Aorta (tissue), 5 donors: Measurements from ENCODE around the gene PIK3R6. TPM values are rescaled to one million over a fixed set of nuclear protein-coding genes. Genes with fewer than 3 reads are reported as not detected.

ENCODE experiments used
- ATAC-seq: fragments of 200-7000 bp; cut with Tn5 transposase; one replicate; pipeline ENCODE4 v1.9.1; 2022; ENCODE audit warnings: moderate library complexity; ENCODE audit not compliant: low FRiP score
- DNase-seq, 2 donors: peaks; one replicate each; pipeline ENCODE4 v3.0.0-alpha.2; 2020
- H3K27ac ChIP-seq, 2 donors: one replicate each; pipeline ENCODE4 v1.5.1; 2013; ENCODE audit warnings: low read length in 2 of 2, mild to moderate bottlenecking in 2 of 2, moderate library complexity in 2 of 2, control low read depth in 1 of 2, inconsistent platforms in 1 of 2, low read depth in 1 of 2
- H3K27me3 ChIP-seq, 2 donors: one replicate each; pipeline ENCODE4 v1.6.1; 2013; ENCODE audit warnings: control low read depth in 1 of 2, low read length in 1 of 2, mild to moderate bottlenecking in 1 of 2, moderate library complexity in 1 of 2; ENCODE audit not compliant: insufficient read depth in 2 of 2, control insufficient read depth in 1 of 2
- H3K36me3 ChIP-seq, 2 donors: one replicate each; pipeline ENCODE4 v1.6.1; 2013; ENCODE audit warnings: control low read depth in 1 of 2, low read length in 1 of 2, mild to moderate bottlenecking in 1 of 2; ENCODE audit not compliant: insufficient read depth in 2 of 2, control insufficient read depth in 1 of 2
- H3K4me1 ChIP-seq, 2 donors: one replicate each; pipeline ENCODE4 v1.6.1; 2013; ENCODE audit warnings: low read length in 2 of 2, control low read depth in 1 of 2, mild to moderate bottlenecking in 1 of 2, moderate library complexity in 1 of 2; ENCODE audit not compliant: insufficient read depth in 2 of 2, control insufficient read depth in 1 of 2
- H3K4me3 ChIP-seq, 2 donors: one replicate each; pipeline ENCODE4 v1.5.1; 2013; ENCODE audit warnings: low read length in 2 of 2, control low read depth in 1 of 2, mild to moderate bottlenecking in 1 of 2
- H3K9me3 ChIP-seq: one replicate; pipeline ENCODE4 v1.6.1; 2013; ENCODE audit warnings: mild to moderate bottlenecking, low read length; ENCODE audit not compliant: control insufficient read depth
- WGBS, 2 donors: extraction: QIAGEN DNeasy Blood & Tissue Kit; methylation state at CpG; one replicate each; pipeline ENCODE4 v1.1.7; 2013; 5-methylcytosine and 5-hydroxymethylcytosine counted together
- intact Hi-C, 2 donors: fragments of 100-400 bp; cut with DNase I; formaldehyde crosslinking; loops; one replicate each; pipeline versions ENCODE4 v1.14.2 to v1.15.0; 2022
- polyA plus RNA-seq, 2 donors: library from polyadenylated mRNA; stranded (reverse); fragments of 200-250 nt; gene quantifications; one replicate each; pipeline ENCODE4 v1.2.3, GENCODE V29; 2013
- total RNA-seq, 2 donors: library from RNA; stranded (reverse); fragmentation: NEBNext Ultra II Directional; extraction: Animal tissue kit (Norgen Biotek cat#: 25700); gene quantifications; one replicate each; pipeline ENCODE4 v1.2.1, GENCODE V29; 2021
- donor health status: healthy with polysubstance abuse.
- donor health status: Bipolar disorder and iron deficiency.
- donor health status: DM: no; HTN: no; CAD: no.
- donor health status: DM: no; HTN: no; CAD: no.
- donor health status: DM: yes; HTN: yes; CAD: no.

The PIK3R6 gene
- total and polyA plus RNA-seq, 4 donors, result 0.10 to 3.5 (median 1.0) TPM

DNA sequence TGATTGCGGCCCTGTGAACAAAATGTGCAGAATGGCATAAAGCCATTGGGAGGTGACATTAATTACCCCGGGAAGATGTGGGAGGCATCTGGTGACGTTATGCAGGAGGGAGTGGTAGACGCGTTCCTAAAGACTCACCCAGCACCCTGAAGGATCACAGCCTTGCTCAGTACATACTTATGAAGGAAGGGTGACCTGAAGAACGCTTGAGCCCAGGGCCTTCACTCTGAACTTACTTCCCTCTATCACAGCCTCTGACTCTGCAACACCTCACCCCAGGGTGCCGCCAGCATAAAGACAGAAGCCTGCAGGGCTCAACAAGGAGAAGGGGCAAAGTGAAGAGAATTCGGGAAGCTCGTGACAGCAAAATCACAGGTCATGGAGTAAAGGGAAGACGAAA is 77.7 kb downstream of the PIK3R6 start:
- no peaks in the 10 kb centered on the region for H3K27me3 ChIP-seq
- no peaks in the 10 kb centered on the region for H3K9me3 ChIP-seq
- intact Hi-C loops, result loop anchor here in 1 of 2 donors (5.0 kb wide), 1 partner anchor 377 kb away; no protein-coding TSS in a partner anchor
- no peak overlapping the region for H3K27ac ChIP-seq
- 87 to 88% methylated on average over 10 of the region's 10 CpGs for WGBS, 2 donors
- DNase-seq (no peak), ATAC-seq (no peak)
- no peaks in the 10 kb centered on the region for H3K36me3 ChIP-seq
- no peaks in the 10 kb centered on the region for H3K4me1 ChIP-seq
- H3K4me3 ChIP-seq, result no peak overlapping the region

DNA sequence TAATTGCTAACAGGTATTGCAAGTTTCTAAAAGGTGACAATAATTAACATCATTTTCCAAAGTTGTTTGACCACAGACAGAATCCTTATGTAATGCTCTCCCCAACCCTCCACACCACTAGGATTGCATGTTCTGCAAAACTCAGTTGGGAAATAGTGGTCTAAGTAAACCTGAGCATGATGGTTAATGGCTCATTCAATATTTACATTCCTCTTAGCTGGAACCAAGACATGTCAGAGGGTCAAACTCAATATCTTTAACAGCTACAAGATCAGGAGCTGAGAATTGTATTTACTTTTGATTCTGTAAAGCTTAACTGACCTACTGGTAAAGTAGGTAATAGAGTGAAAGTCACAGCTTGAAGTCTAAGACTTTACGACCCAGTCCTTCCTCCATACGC is 78.5 kb downstream of the PIK3R6 start:
- no peak for ATAC-seq
- DNase-seq, result no peak
- Histone ChIP-seq H3K4me1 (no peaks in the 10 kb centered on the region), H3K4me3 (no peak overlapping the region), H3K36me3 (no peaks in the 10 kb centered on the region), H3K27ac (no peak overlapping the region), H3K27me3 (no peaks in the 10 kb centered on the region), H3K9me3 (no peaks in the 10 kb centered on the region)
- WGBS, 2 donors, result 94 to 98% methylated on average over 2 of the region's 2 CpGs
- intact Hi-C loops, result loop anchor here in 1 of 2 donors (5.0 kb wide), 1 partner anchor 377 kb away; no protein-coding TSS in a partner anchor

DNA sequence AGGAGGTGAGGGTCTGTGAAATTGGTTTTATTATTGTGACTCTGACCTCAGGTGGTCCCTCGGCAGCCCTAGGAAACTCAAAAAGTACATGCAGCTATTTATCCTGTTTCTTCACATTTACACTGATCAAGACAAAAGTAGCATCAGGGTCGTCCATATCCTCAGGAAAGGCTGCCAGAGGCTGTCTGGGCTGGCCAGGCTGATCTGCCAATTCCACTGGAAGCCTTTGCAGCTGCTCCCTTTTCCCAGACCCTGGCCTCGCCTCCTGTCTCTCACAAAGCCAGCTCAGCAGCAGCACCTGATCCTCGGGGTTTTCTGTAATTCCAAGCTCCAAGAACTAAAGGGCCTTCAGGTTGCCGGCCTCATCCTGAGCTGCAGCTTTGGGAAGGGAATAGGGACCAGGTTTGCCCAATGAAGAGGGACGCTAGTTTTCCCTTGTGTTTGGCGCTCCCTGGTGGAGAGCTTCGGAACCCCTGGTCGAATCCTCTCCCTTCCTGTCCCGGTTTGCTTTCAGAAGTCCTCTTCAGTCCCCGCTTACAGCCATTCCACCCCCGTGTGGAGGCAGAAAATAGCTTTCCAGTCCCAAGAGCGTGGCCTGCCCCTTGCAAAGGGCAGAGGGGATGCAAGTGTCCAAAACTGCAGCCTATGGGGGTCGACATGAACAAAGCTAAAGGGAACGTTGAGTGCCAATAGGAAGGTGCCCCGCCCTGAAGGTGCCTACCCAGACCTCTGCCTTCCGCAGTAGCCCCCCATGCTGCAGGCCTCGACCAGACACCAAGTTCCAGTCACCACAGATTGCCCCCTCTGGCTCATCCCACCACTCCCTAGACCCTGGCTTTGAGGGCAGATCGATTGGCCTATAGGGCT is 81.7 kb downstream of the PIK3R6 start:
- WGBS, 2 donors, result 22 to 23% methylated on average over 19 of the region's 19 CpGs
- no peaks in the 10 kb centered on the region for H3K27me3 ChIP-seq
- DNase-seq, result peak; percentile 90 to 96
- no peaks in the 10 kb centered on the region for H3K36me3 ChIP-seq
- no peaks in the 10 kb centered on the region for H3K4me1 ChIP-seq
- peak overlapping the region in 1 of 2 donors; percentile 61 for H3K27ac ChIP-seq
- no peaks in the 10 kb centered on the region for H3K9me3 ChIP-seq
- H3K4me3 ChIP-seq, result no peak overlapping the region
- ATAC-seq, result peak; percentile 91
- intact Hi-C loops, result loop anchor here (2.0 to 5.0 kb wide), 3 partner anchors 33 to 375 kb away; no protein-coding TSS in a partner anchor

DNA sequence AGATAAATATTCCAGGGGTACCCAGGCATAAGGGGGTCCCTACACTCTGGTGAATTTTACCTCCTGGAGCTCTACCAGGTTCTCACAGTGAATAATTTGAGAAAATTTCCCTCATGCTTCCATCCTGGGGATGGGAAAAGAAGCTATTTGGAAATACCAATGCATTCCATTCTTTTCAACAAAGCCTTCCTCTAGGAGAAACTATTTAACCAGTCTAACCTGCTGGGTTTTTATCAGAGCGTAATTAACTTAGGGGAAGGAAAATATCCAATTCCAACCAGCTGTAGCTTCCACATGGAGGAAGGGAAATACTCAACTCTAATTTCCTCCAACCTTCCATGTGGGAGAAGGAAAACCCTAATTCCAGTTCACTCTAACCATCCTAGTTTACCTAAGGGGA is 85.3 kb downstream of the PIK3R6 start:
- 95 to 100% methylated on average over 1 of the region's 1 CpG for WGBS, 2 donors
- DNase-seq (no peak), ATAC-seq (no peak)
- intact Hi-C loops, result no loop called here
- Histone ChIP-seq H3K36me3 (no peaks in the 10 kb centered on the region), H3K4me3 (no peak overlapping the region), H3K9me3 (no peaks in the 10 kb centered on the region), H3K27ac (no peak overlapping the region), H3K4me1 (no peaks in the 10 kb centered on the region), H3K27me3 (no peaks in the 10 kb centered on the region)

DNA sequence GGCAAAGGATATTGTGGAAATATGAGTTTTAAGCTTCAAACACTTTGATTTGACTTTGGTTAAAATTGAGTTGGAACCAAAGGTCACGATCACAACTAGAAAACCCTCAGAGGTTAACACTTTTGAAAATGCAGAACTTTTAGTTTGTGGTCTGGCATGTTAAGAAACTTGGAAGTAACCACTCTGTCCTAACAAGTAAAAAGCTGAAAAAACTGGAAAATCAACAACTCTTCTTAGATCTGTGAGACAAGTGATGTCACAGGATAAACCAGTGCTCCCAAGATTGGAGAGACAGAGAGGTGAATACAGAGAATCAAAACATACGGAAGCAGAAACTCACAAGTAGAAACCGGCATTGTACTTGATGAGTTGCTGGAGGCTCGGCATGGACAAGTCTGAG is 85.7 kb downstream of the PIK3R6 start:
- 91 to 92% methylated on average over 4 of the region's 4 CpGs for WGBS, 2 donors
- ATAC-seq, result no peak
- no peak overlapping the region for H3K27ac ChIP-seq
- DNase-seq, result no peak
- intact Hi-C loops, result no loop called here
- no peaks in the 10 kb centered on the region for H3K27me3 ChIP-seq
- H3K4me1 ChIP-seq, result peaks cover 0 to under 1% of the 10 kb centered on the region in 2 donors
- no peaks in the 10 kb centered on the region for H3K36me3 ChIP-seq
- no peak overlapping the region for H3K4me3 ChIP-seq
- H3K9me3 ChIP-seq, result no peaks in the 10 kb centered on the region

DNA sequence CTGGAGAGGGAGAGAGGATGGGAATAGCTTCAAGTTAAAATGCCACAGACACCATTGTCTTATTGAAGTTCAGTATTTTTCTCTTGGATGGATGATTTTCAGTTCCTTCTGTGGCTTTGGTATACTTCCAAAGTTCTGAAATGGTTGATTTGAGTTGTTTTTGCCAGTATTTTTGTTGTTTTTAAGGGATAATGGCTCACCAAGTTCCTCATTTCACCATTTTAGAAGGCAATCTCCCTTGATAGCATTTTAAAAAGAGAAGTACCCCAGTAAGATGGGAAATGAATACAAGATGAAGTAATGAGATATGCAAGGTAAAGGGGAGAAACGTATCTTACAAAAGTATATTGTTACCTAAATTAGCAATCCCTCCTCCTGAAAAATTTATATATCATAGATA is 90.6 kb downstream of the PIK3R6 start:
- ATAC-seq, result no peak
- Histone ChIP-seq H3K4me1 (peaks cover 0 to 2% of the 10 kb centered on the region in 2 donors), H3K27ac (no peak overlapping the region), H3K27me3 (no peaks in the 10 kb centered on the region), H3K36me3 (no peaks in the 10 kb centered on the region), H3K9me3 (no peaks in the 10 kb centered on the region), H3K4me3 (no peak overlapping the region)
- intact Hi-C loops, result no loop called here
- no peak for DNase-seq
- 74 to 84% methylated on average over 1 of the region's 1 CpG for WGBS, 2 donors

DNA sequence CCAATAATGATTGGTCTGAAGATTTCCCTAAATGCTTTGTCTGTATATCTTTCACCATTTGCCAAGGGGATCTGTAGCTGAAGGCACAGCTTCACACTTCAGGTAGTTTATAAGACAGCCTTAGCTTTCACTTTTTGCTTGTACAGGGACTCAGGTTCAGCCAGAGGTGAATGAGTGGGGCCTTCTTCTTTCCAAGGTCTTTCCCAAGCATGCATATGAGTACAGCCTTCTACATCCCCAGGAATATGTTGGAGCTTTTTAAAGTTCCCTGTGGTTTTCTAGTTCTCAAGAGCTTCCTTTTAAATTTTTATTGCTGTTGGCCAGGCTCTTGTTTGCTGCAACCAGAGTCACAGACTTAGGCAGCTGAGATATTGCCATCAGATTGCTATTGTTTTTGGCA is 91.2 kb downstream of the PIK3R6 start:
- Histone ChIP-seq H3K9me3 (no peaks in the 10 kb centered on the region), H3K27me3 (no peaks in the 10 kb centered on the region), H3K4me1 (peaks cover 0 to 2% of the 10 kb centered on the region in 2 donors), H3K27ac (peak overlapping the region in 1 of 2 donors; percentile 71), H3K4me3 (no peak overlapping the region), H3K36me3 (no peaks in the 10 kb centered on the region)
- intact Hi-C loops, result no loop called here
- no peak for DNase-seq
- ATAC-seq, result peak; percentile 33

DNA sequence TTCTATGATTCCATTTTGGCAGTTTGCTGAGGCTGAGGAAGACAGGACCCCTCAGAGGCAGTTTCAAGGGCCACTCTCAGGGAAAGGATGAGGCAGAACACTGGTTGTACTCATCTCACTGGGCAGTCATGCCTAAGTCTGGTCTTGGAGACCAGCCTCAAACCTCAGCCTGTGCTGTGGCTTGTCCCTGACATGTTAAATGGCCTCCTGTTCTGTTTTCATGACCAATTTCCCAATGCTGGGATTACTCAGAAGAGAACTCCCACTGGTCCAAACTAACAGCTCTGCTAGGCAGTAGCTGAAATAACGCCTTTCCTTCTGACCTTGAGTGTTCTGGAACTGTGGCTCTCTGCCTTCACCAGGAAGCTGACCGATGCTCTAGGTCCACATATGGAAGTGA is 100.7 kb downstream of the PIK3R6 start:
- Histone ChIP-seq H3K4me3 (no peak overlapping the region), H3K27me3 (no peaks in the 10 kb centered on the region), H3K9me3 (no peaks in the 10 kb centered on the region), H3K27ac (no peak overlapping the region), H3K36me3 (no peaks in the 10 kb centered on the region), H3K4me1 (no peaks in the 10 kb centered on the region)
- no peak for ATAC-seq
- DNase-seq, result no peak
- 92 to 95% methylated on average over 2 of the region's 2 CpGs for WGBS, 2 donors
- intact Hi-C loops, result no loop called here

DNA sequence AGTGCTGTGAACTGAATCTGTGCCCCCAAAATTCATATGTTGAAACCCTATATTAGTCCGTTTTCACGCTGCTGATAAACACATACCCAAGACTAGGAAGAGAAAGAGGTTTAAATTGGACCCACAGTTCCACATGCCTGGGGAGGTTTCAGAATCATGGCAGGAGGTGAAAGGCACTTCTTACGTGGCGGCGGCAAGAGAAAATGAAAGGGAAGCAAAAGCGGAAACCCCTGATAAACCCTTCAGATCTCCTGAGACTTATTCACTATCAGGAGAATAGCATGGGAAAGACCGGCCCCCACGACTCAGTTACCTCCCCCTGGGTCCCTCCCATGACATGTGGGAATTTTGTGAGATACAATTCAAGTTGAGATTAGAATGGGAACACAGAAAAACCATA is 105.5 kb downstream of the PIK3R6 start:
- Histone ChIP-seq H3K27me3 (no peaks in the 10 kb centered on the region), H3K9me3 (no peaks in the 10 kb centered on the region), H3K4me3 (no peak overlapping the region), H3K4me1 (no peaks in the 10 kb centered on the region), H3K36me3 (no peaks in the 10 kb centered on the region), H3K27ac (no peak overlapping the region)
- no peak for ATAC-seq
- WGBS, 2 donors, result 88 to 89% methylated on average over 8 of the region's 8 CpGs
- no peak for DNase-seq
- intact Hi-C loops, result no loop called here
